ENCODE results near the gene CTNNA3.

CTNNA3 gene

GRCh38 chr10:66844176-66844942 lies 851.6 kb downstream of the CTNNA3 start:
- peak in 1 of 3 experiments; percentile 21 for DNase-seq

- no peak for DNase-seq
These were observed 852.6 kb downstream of the CTNNA3 start for GRCh38 chr10:66843396-66843795.

GRCh38 chr10:66842867-66843266 lies 853.1 kb downstream of the CTNNA3 start:
- no peak for DNase-seq

GRCh38 chr10:66842371-66842770 lies 853.6 kb downstream of the CTNNA3 start:
- DNase-seq, result no peak

GRCh38 chr10:66838656-66839055 lies 857.3 kb downstream of the CTNNA3 start:
- no peak for DNase-seq

- DNase-seq, result peak in 1 of 3 experiments; percentile 18
These were observed 858.0 kb downstream of the CTNNA3 start for GRCh38 chr10:66837990-66838389.

- DNase-seq, result peak in 1 of 3 experiments; percentile 35
These were observed 858.7 kb downstream of the CTNNA3 start for GRCh38 chr10:66837335-66837734.

GRCh38 chr10:66836771-66837170 lies 859.2 kb downstream of the CTNNA3 start:
- DNase-seq, result no peak

GRCh38 chr10:66836057-66836456 lies 859.9 kb downstream of the CTNNA3 start:
- peak in 1 of 3 experiments; percentile 14 for DNase-seq

GRCh38 chr10:66835400-66835799 lies 860.6 kb downstream of the CTNNA3 start:
- peak in 2 of 3 experiments; percentile 19 to 58 for DNase-seq

- DNase-seq, result no peak
These were observed 861.2 kb downstream of the CTNNA3 start for GRCh38 chr10:66834802-66835201.

GRCh38 chr10:66833861-66834260 lies 862.1 kb downstream of the CTNNA3 start:
- no peak for DNase-seq

- DNase-seq, result no peak
These were observed 863.1 kb downstream of the CTNNA3 start for GRCh38 chr10:66832781-66833422.

- DNase-seq, result no peak
These were observed 867.0 kb downstream of the CTNNA3 start for GRCh38 chr10:66828957-66829356.

- DNase-seq, result no peak
These were observed 868.6 kb downstream of the CTNNA3 start for GRCh38 chr10:66827353-66827752.

- DNase-seq, result no peak
These were observed 872.7 kb downstream of the CTNNA3 start for GRCh38 chr10:66823301-66823700.

- peak in 2 of 3 experiments; percentile 4 to 14 for DNase-seq
These were observed 873.2 kb downstream of the CTNNA3 start for GRCh38 chr10:66822801-66823200.

- DNase-seq, result no peak
These were observed 876.3 kb downstream of the CTNNA3 start for GRCh38 chr10:66819691-66820090.

GRCh38 chr10:66813122-66813521 lies 882.9 kb downstream of the CTNNA3 start:
- peak in 1 of 3 experiments; percentile 15 for DNase-seq

- no peak for DNase-seq
These were observed 884.8 kb downstream of the CTNNA3 start for GRCh38 chr10:66811211-66811610.

- no peak for DNase-seq
These were observed 886.6 kb downstream of the CTNNA3 start for GRCh38 chr10:66809402-66809801.

- no peak for DNase-seq
These were observed 890.4 kb downstream of the CTNNA3 start for GRCh38 chr10:66805612-66806011.

GRCh38 chr10:66804962-66805361 lies 891.0 kb downstream of the CTNNA3 start:
- no peak for DNase-seq

GRCh38 chr10:66803174-66803573 lies 892.8 kb downstream of the CTNNA3 start:
- DNase-seq, result no peak

All from NCI-H1417 (cell line).